Gastrocnemius medialis (tissue), 4 donors: ENCODE data around the gene TUBB2A.

Experiments
- POLR2A ChIP-seq, 2 donors: fragments of 450-650 bp; IDR thresholded peaks; one replicate each; pipeline ENCODE4 v1.6.1; 2017; ENCODE audit warnings: antibody characterized with exemption in 2 of 2, mild to moderate bottlenecking in 2 of 2, moderate library complexity in 2 of 2
- TF ChIP-seq, protein P1 (sequence below), 5 experiments: fragments of 450-650 bp in 3 of 5; fragments of 200-600 bp in 2 of 5; sonication (generic) in 2 of 5; IDR thresholded peaks in 4 of 5; conservative IDR thresholded peaks in 1 of 5; 1 replicate in 4 of 5; 2 replicates in 1 of 5; pipeline ENCODE4 v1.5.1; 2016 to 2019; ENCODE audit warnings: antibody characterized with exemption in 5 of 5, mild to moderate bottlenecking in 3 of 5, moderate library complexity in 3 of 5

- TF ChIP-seq, protein P1, sequence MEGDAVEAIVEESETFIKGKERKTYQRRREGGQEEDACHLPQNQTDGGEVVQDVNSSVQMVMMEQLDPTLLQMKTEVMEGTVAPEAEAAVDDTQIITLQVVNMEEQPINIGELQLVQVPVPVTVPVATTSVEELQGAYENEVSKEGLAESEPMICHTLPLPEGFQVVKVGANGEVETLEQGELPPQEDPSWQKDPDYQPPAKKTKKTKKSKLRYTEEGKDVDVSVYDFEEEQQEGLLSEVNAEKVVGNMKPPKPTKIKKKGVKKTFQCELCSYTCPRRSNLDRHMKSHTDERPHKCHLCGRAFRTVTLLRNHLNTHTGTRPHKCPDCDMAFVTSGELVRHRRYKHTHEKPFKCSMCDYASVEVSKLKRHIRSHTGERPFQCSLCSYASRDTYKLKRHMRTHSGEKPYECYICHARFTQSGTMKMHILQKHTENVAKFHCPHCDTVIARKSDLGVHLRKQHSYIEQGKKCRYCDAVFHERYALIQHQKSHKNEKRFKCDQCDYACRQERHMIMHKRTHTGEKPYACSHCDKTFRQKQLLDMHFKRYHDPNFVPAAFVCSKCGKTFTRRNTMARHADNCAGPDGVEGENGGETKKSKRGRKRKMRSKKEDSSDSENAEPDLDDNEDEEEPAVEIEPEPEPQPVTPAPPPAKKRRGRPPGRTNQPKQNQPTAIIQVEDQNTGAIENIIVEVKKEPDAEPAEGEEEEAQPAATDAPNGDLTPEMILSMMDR (IDR thresholded peaks at IDR 0.05 in 4 of 5, conservative IDR thresholded peaks at IDR 0.05 in 1 of 5), result no peak
- TF ChIP-seq POLR2A (IDR thresholded peaks at IDR 0.05), result no peak
Observed at GRCh38 chr6:3131695-3132094, 25.6 kb downstream of the TUBB2A start.
